HepG2 (cell line): ENCODE results near the gene ARFGEF3. TPM values are rescaled to one million over a fixed set of nuclear protein-coding genes. Genes with fewer than 3 reads are reported as not detected.
A peak's percentile ranks its signal among the peaks of the same experiment; 100 is the strongest.

ENCODE experiments used
- AKNA ChIP-seq: sonication (generic); formaldehyde crosslinking; IDR thresholded peaks from 2 replicates; pipeline ENCODE4 v1.4.0; 2020; ENCODE audit warnings: missing genetic modification reagents, borderline replicate concordance
- ARNT2 ChIP-seq: sonication (generic); formaldehyde crosslinking; IDR thresholded peaks from 2 replicates; pipeline ENCODE4 v1.8.0; 2022; ENCODE audit warnings: mild to moderate bottlenecking, low read depth, missing genetic modification reagents, moderate library complexity
- FOXA1 ChIP-seq, 2 experiments: fragments of 450-650 bp in 1 of 2; sonication (generic) in 1 of 2; formaldehyde crosslinking in 1 of 2; IDR thresholded peaks; 2 replicates each; pipeline versions ENCODE4 v1.4.0 to v1.6.1; 2016 to 2020; ENCODE audit warnings: missing genetic modification reagents in 1 of 2
- HDAC1 ChIP-seq: sonication (generic); formaldehyde crosslinking; IDR thresholded peaks from 2 replicates; pipeline ENCODE4 v1.5.1; 2020; ENCODE audit warnings: mild to moderate bottlenecking, missing genetic modification reagents
- MIER3 ChIP-seq: IDR thresholded peaks from 2 replicates; pipeline ENCODE4 v1.6.1; 2016; ENCODE audit warnings: missing compliant biosample characterization, borderline replicate concordance
- PAF1 ChIP-seq: IDR thresholded peaks from 2 replicates; pipeline ENCODE4 v1.6.1; 2016; ENCODE audit warnings: missing genetic modification reagents, missing compliant biosample characterization
- RELA ChIP-seq: sonication (generic); formaldehyde crosslinking; IDR thresholded peaks from 2 replicates; pipeline ENCODE4 v1.4.0; 2020; ENCODE audit warnings: missing genetic modification reagents
- RXRB ChIP-seq: IDR thresholded peaks from 2 replicates; pipeline ENCODE4 v1.6.1; 2016; ENCODE audit warnings: borderline replicate concordance, missing genetic modification reagents, missing compliant biosample characterization
- SNRNP70 ChIP-seq: fragments of 200-400 bp; formaldehyde crosslinking; IDR thresholded peaks from 2 replicates; pipeline ENCODE4 v1.6.1; 2017; ENCODE audit warnings: mild to moderate bottlenecking, low read depth, low read length, moderate library complexity
- ZNF335 ChIP-seq: sonication (generic); formaldehyde crosslinking; IDR thresholded peaks from 2 replicates; pipeline ENCODE4 v1.4.0; 2020; ENCODE audit warnings: missing genetic modification reagents
- ZNF354B ChIP-seq: sonication (generic); formaldehyde crosslinking; IDR thresholded peaks from 2 replicates; pipeline ENCODE4 v1.8.0; 2022; ENCODE audit warnings: mild to moderate bottlenecking, missing genetic modification reagents
- polyA plus RNA-seq, 8 experiments: library from polyadenylated mRNA; depleted of rRNA in 3 of 8; stranded (reverse) in 7 of 8; unstranded in 1 of 8; fragments of >200 nt; fragmentation: Illumina TruSeq in 4 of 8; extraction: Trizol in 4 of 8; gene quantifications; 2 replicates each; pipeline versions ENCODE4 v1.2.1 to v1.2.3, GENCODE V29; 2011 to 2016; ENCODE audit warnings: low read depth in 4 of 8, missing spikeins in 1 of 8, mixed read lengths in 1 of 8; ENCODE audit not compliant: insufficient read depth in 1 of 8
- total RNA-seq, 5 experiments: library from RNA; depleted of rRNA; stranded (reverse); fragments of >200 nt; fragmentation: Illumina TruSeq; extraction: Trizol; gene quantifications; 2 replicates each; pipeline ENCODE4 v1.2.3, GENCODE V29; 2016; ENCODE audit warnings: low read depth in 1 of 5

ARFGEF3 gene
- total and polyA plus RNA-seq, 2 of the 13 experiments (the other 11 are each of a cell fraction or from before 2014, with no cell fraction given): 0.60 to 2.6 TPM

- no peak for TF ChIP-seq RELA (CRISPR knock-in tag)
- no peak for TF ChIP-seq ZNF354B
- no peak for TF ChIP-seq SNRNP70
- TF ChIP-seq RXRB (CRISPR knock-in tag): peak; percentile 46; the same call in 1 of the 2 replicates
- TF ChIP-seq AKNA: no peak
- 0 out of 2 replicates have a peak, but pooled peaks have one; percentile 20 for TF ChIP-seq ZNF335 (CRISPR knock-in tag)
- 0 out of 2 replicates have a peak, but pooled peaks have one; percentile 45 for TF ChIP-seq MIER3
- TF ChIP-seq FOXA1 (IDR thresholded peaks at IDR 0.05): no peak
- TF ChIP-seq FOXA1 (CRISPR knock-in tag; IDR thresholded peaks at IDR 0.05): no peak
- TF ChIP-seq PAF1 (CRISPR knock-in tag): no peak
- TF ChIP-seq ARNT2 (CRISPR knock-in tag): 0 out of 2 replicates have a peak, but pooled peaks have one; percentile 45
- peak; percentile 49; the same call in 1 of the 2 replicates for TF ChIP-seq HDAC1 (CRISPR knock-in tag)
Measured at GRCh38 chr6:138115877-138116660, 45.7 kb upstream of the ARFGEF3 start (continued).
